Mesendoderm (in vitro differentiated cells): ENCODE results near the gene ZFP62. TPM values are rescaled to one million over a fixed set of nuclear protein-coding genes. Genes with fewer than 3 reads are reported as not detected.

ENCODE experiments used
- DNase-seq: peaks from one replicate; pipeline ENCODE4 v3.0.0; 2013
- H2AK5ac ChIP-seq: 2 replicates; pipeline ENCODE4 v1.6.1; 2013; ENCODE audit warnings: low read length, inconsistent platforms
- H2BK120ac ChIP-seq: 2 replicates; pipeline ENCODE4 v1.6.1; 2013; ENCODE audit warnings: low read depth, mild to moderate bottlenecking, low read length, moderate library complexity, mixed read lengths
- H2BK15ac ChIP-seq: replicated peaks from 2 replicates; pipeline ENCODE4 v1.6.1; 2013; ENCODE audit warnings: low read depth, mild to moderate bottlenecking, moderate library complexity
- H2BK5ac ChIP-seq: 2 replicates; pipeline ENCODE4 v1.6.1; 2013; ENCODE audit warnings: low read length, inconsistent platforms
- H3K18ac ChIP-seq: 2 replicates; pipeline ENCODE4 v1.6.1; 2013; ENCODE audit warnings: mild to moderate bottlenecking, low read length, mixed read lengths
- H3K23ac ChIP-seq: one replicate; pipeline ENCODE4 v1.6.1; 2013; ENCODE audit warnings: low read length
- H3K27ac ChIP-seq: 2 replicates; pipeline ENCODE4 v1.5.1; 2013; ENCODE audit warnings: low read depth, mild to moderate bottlenecking, inconsistent platforms, low read length, moderate library complexity
- H3K27me3 ChIP-seq: 2 replicates; pipeline ENCODE4 v1.6.1; 2013; ENCODE audit warnings: low read length, control low read depth, mild to moderate bottlenecking, inconsistent platforms; ENCODE audit not compliant: insufficient read depth, poor library complexity
- H3K36me3 ChIP-seq: 2 replicates; pipeline ENCODE4 v1.6.1; 2013; ENCODE audit warnings: low read length, inconsistent platforms; ENCODE audit not compliant: control insufficient read depth, insufficient read depth
- H3K4ac ChIP-seq: one replicate; pipeline ENCODE4 v1.6.1; 2013; ENCODE audit warnings: low read depth, mild to moderate bottlenecking, low read length, moderate library complexity
- H3K4me1 ChIP-seq: 2 replicates; pipeline ENCODE4 v1.6.1; 2013; ENCODE audit warnings: low read depth, low read length, inconsistent platforms; ENCODE audit not compliant: control insufficient read depth
- H3K4me2 ChIP-seq: 2 replicates; pipeline ENCODE4 v1.6.1; 2013; ENCODE audit warnings: low read length
- H3K4me3 ChIP-seq: 2 replicates; pipeline ENCODE4 v1.5.1; 2013; ENCODE audit warnings: mild to moderate bottlenecking, low read length
- H3K56ac ChIP-seq: one replicate; pipeline ENCODE4 v1.6.1; 2013; ENCODE audit warnings: low read length
- H3K79me1 ChIP-seq: 2 replicates; pipeline ENCODE4 v1.6.1; 2013; ENCODE audit warnings: low read length, inconsistent platforms
- H3K79me2 ChIP-seq: 2 replicates; pipeline ENCODE4 v1.6.1; 2013; ENCODE audit warnings: mild to moderate bottlenecking, low read length; ENCODE audit not compliant: control insufficient read depth, insufficient read depth
- H3K9ac ChIP-seq: 2 replicates; pipeline ENCODE4 v1.6.1; 2013; ENCODE audit warnings: low read length, inconsistent platforms
- H4K5ac ChIP-seq: one replicate; pipeline ENCODE4 v1.6.1; 2013; ENCODE audit warnings: low read length
- H4K8ac ChIP-seq: one replicate; pipeline ENCODE4 v1.6.1; 2013; ENCODE audit warnings: low read depth, mild to moderate bottlenecking, control low read depth, low read length, moderate library complexity
- WGBS: extraction: QIAGEN DNeasy Blood & Tissue Kit; methylation state at CpG from one replicate; pipeline ENCODE4 v1.1.7; 2013; ENCODE audit warnings: low lambda C conversion rate, missing lambda C conversion rate; ENCODE audit not compliant: insufficient coverage; ENCODE audit errors: extremely low coverage; 5-methylcytosine and 5-hydroxymethylcytosine counted together
- polyA plus RNA-seq, 2 experiments: library from polyadenylated mRNA; stranded (reverse); fragments of 200-250 nt; gene quantifications; one replicate each; pipeline ENCODE4 v1.2.3, GENCODE V29; 2013

Gene ZFP62
- polyA plus RNA-seq (2013, experiment 1 of 2) = 18.0 TPM
- polyA plus RNA-seq (2013, experiment 2 of 2) = 18.4 TPM

DNA sequence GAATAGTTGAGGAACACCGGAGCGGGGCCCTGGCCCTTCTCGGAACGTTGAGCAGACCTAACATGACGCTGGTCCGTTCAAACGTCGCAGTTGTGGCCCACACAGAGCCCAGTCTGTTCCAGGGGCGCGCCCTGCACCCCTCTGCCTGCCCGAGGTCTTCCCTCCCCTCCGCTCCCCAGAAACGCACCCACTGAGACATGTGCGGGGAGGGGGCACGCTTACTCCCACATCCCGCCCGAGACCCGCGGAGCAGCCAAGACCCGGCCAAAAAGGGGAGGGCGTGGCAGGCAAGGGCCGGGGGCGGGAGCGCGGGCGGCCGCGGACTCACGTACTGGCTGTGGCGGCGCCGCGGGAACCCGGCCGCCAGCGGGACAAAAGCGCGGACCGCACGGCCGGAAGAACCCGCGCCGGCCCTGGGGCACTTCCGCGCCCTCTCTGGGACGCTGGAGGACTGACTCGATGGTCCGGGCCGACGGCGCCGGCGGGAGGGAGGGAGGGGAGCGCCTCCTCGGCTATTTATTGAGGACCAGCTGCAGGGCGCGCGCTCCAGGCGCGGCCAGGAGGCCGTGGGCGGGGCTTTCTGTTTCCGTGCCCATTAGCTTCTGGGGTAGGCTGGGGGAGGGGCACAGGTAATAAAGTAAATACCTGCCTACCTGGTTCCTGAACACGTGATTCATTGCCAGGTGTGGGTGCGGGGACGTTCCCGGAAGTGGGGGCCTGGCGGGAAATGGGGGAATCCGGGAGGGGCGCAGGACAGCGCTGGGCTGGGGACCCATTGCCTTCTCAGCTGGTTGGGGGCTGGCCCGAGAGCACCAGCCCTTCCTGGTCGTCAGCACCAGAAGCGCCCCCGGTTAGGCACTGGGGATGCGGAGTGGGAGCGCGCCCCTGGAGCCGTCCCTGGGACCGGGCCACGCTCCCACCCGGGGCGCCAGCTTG, at the start of gene ZFP62:
Gene ZFP62, minus strand, starts transcription at position 390 of the 936 bp plus-strand sequence. Its CDS starts 57 bp downstream, at position 333.
- Histone ChIP-seq H3K9ac (peak within 1 kb of the TSS; percentile 86), H3K27ac (peak within 1 kb of the TSS; percentile 95)

DNA sequence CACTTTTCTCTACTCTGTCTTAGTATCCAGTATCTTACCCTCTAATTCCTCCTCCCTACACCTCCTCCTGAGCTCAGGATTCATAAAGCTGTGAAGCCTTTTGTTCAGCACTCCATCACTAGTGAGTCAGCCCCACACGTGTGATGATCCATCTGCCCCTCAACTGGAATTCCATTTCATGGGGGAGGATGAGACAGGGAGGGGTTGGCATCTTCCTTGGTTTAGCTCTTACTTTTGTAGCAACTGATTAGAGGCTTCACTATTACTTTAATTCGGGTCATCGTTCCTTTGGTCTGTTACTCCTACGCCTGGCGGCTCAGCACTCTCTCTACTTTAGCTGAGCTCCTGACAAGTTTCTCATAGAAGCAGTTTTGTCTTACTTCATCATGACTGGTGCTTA, 49.7 kb upstream of the ZFP62 start:
- no peak overlapping the region for H3K4me3 ChIP-seq
- no peak overlapping the region for H3K27ac ChIP-seq
- H3K36me3 ChIP-seq = no peaks in the 10 kb centered on the region
- no peaks in the 10 kb centered on the region for H3K4me1 ChIP-seq
- peak; percentile 8 for DNase-seq
- no peak overlapping the region for H3K18ac ChIP-seq
- no peak overlapping the region for H2BK5ac ChIP-seq
- no CpG with 5 or more reads among the region's 5 CpGs for WGBS
- no peak overlapping the region for H2BK15ac ChIP-seq
- no peak overlapping the region for H4K8ac ChIP-seq
- H3K79me1 ChIP-seq = no peaks in the 10 kb centered on the region
- no peak overlapping the region for H2AK5ac ChIP-seq
- H3K23ac ChIP-seq = no peak overlapping the region
- H3K27me3 ChIP-seq = no peaks in the 10 kb centered on the region
- no peak overlapping the region for H3K4ac ChIP-seq
- H3K9ac ChIP-seq = no peak overlapping the region
- H4K5ac ChIP-seq = no peak overlapping the region
- no peaks in the 10 kb centered on the region for H3K79me2 ChIP-seq
- H3K4me2 ChIP-seq = no peak overlapping the region
- H2BK120ac ChIP-seq = no peak overlapping the region
- no peak overlapping the region for H3K56ac ChIP-seq

More for the DNA sequence above, at the start of gene ZFP62:
- Histone ChIP-seq H3K36me3 (no peaks in the 10 kb centered on the region), H3K79me2 (no peaks in the 10 kb centered on the region), H2AK5ac (no peak within 1 kb of the TSS), H3K79me1 (no peaks in the 10 kb centered on the region), H3K4me1 (no peaks in the 10 kb centered on the region), H3K4me2 (peak within 1 kb of the TSS; percentile 65), H3K18ac (peak within 1 kb of the TSS; percentile 94), H2BK15ac (no peak within 1 kb of the TSS), H2BK120ac (peak within 1 kb of the TSS; percentile 3), H3K23ac (peak within 1 kb of the TSS; percentile 39), H3K27me3 (no peaks in the 10 kb centered on the region), H3K4me3 (peak within 1 kb of the TSS; percentile 95), H4K5ac (no peak within 1 kb of the TSS), H3K4ac (peak within 1 kb of the TSS; percentile 92), H3K56ac (peak within 1 kb of the TSS; percentile 95), H2BK5ac (peak within 1 kb of the TSS; percentile 89), H4K8ac (peak within 1 kb of the TSS; percentile 100)
- WGBS = no CpG with 5 or more reads among the region's 84 CpGs
- peak; percentile 98 for DNase-seq

DNA sequence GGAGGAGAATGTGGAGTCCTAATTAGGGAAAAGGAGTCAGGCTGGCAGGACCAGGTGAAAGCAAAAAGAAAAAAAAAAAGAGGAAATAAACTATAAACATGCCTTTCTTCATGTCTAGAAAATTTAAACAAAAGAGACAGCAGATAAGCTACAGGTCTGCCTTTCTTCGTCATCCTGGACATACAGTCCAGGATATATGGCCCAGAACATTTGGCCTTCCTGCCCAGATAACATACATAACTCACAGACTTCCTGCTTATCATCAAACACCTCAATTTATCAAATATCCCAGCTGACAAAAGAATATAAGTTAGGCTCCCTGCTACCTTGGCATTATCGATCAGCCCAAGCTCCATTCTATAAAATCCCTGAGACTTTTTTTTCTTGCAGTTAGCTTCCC, 49.1 kb upstream of the ZFP62 start:
- Histone ChIP-seq H3K18ac (no peak overlapping the region), H2AK5ac (no peak overlapping the region), H4K5ac (no peak overlapping the region), H2BK120ac (no peak overlapping the region), H3K9ac (no peak overlapping the region), H3K23ac (no peak overlapping the region), H3K36me3 (no peaks in the 10 kb centered on the region), H3K4me1 (no peaks in the 10 kb centered on the region), H3K4ac (no peak overlapping the region), H2BK5ac (no peak overlapping the region), H2BK15ac (no peak overlapping the region), H3K56ac (no peak overlapping the region), H3K27me3 (no peaks in the 10 kb centered on the region), H3K4me2 (no peak overlapping the region), H4K8ac (no peak overlapping the region), H3K79me1 (no peaks in the 10 kb centered on the region), H3K4me3 (no peak overlapping the region), H3K79me2 (no peaks in the 10 kb centered on the region), H3K27ac (no peak overlapping the region)
- no CpG with 5 or more reads among the region's 2 CpGs for WGBS
- DNase-seq = no peak

DNA sequence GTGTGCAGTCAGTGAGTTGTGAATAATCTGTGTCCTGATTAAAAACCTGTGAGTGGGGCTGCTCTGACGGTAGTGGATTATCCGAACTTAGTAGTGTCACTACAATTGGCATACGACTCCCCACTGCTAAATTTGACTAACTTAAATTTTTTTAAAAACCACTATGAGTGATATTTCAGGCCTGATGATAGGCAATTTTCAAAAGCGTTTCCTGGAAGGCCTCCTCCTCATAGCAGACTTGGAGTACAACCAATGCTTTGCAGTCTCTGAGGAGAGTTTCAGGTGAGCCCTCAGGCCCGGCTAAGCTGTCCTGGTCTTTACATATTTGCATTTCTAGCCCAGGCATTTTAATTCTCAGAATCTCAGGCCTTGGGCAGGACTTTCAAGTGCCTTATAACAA, 48.7 kb upstream of the ZFP62 start:
- Histone ChIP-seq H3K4me3 (no peak overlapping the region), H2BK5ac (no peak overlapping the region), H2BK15ac (no peak overlapping the region), H3K23ac (no peak overlapping the region), H3K4me1 (no peaks in the 10 kb centered on the region), H3K27ac (no peak overlapping the region), H3K4ac (no peak overlapping the region), H2BK120ac (no peak overlapping the region), H2AK5ac (no peak overlapping the region), H3K18ac (no peak overlapping the region), H3K79me2 (no peaks in the 10 kb centered on the region), H3K27me3 (no peaks in the 10 kb centered on the region), H3K56ac (no peak overlapping the region), H3K4me2 (no peak overlapping the region), H4K8ac (no peak overlapping the region), H3K36me3 (no peaks in the 10 kb centered on the region), H3K79me1 (no peaks in the 10 kb centered on the region), H4K5ac (no peak overlapping the region), H3K9ac (no peak overlapping the region)
- no CpG with 5 or more reads among the region's 5 CpGs for WGBS
- peak; percentile 10 for DNase-seq

DNA sequence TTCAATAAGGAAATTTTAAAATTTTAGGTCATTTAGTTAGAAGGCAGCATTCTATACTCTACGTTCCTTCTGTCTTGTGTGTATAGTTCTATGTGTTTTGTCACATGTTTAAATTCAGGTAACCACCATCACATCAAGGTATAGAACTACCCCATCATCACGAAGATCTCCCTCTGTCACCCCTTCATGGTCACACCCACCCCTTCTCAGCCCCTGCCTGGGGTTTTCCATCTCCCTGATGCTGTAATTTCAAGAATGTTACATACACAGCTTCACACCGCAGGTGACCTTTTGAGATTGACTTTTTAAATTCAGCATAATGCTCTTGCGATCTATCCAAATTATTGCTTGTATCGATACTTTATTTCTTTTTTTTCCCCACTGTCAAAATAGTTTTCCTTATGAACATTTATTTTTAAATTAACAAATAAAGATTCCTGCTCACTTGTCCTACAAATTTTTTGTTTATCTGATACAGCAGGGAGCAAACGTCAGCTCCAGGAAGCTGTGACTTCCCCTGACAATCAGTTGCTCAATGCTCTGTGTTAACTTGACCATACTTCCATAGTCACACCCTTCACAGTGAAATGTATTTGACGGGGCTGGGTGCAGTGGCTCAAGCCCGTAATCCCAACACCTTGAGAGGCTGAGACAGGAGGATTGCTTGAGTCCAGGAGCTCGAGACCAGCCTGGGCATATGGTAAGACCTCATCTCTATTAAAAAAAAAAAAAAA, 48.1 kb upstream of the ZFP62 start:
- Histone ChIP-seq H3K4me2 (no peak overlapping the region), H2AK5ac (no peak overlapping the region)

More for the DNA sequence above, 48.1 kb upstream of the ZFP62 start:
- no peaks in the 10 kb centered on the region for H3K27me3 ChIP-seq
- no peaks in the 10 kb centered on the region for H3K36me3 ChIP-seq
- peak; percentile 57 for DNase-seq
- H4K5ac ChIP-seq = no peak overlapping the region
- WGBS = no CpG with 5 or more reads among the region's 9 CpGs
- no peak overlapping the region for H4K8ac ChIP-seq
- no peak overlapping the region for H3K9ac ChIP-seq
- H3K4me1 ChIP-seq = no peaks in the 10 kb centered on the region
- H3K18ac ChIP-seq = no peak overlapping the region
- no peak overlapping the region for H3K56ac ChIP-seq
- H3K4ac ChIP-seq = no peak overlapping the region
- H3K4me3 ChIP-seq = no peak overlapping the region
- no peak overlapping the region for H2BK15ac ChIP-seq
- no peak overlapping the region for H3K27ac ChIP-seq
- H3K23ac ChIP-seq = no peak overlapping the region
- no peak overlapping the region for H2BK120ac ChIP-seq
- no peak overlapping the region for H2BK5ac ChIP-seq
- no peaks in the 10 kb centered on the region for H3K79me1 ChIP-seq
- no peaks in the 10 kb centered on the region for H3K79me2 ChIP-seq
